Right lobe of liver (tissue), 6 donors: ENCODE measurements around the gene SEC24A. TPM values are rescaled to one million over a fixed set of nuclear protein-coding genes. Genes with fewer than 3 reads are reported as not detected.
"Not testable (repeated sequence)": the region's sequence is repeated elsewhere in the genome, so short reads cannot be mapped to it uniquely, and the experiment has no call there.

Source experiments
- ATAC-seq, 4 donors: fragments of 200-7000 bp; cut with Tn5 transposase; one replicate each; pipeline ENCODE4 v1.9.1; 2020; ENCODE audit warnings: mild to moderate bottlenecking in 4 of 4, moderate library complexity in 4 of 4
- DNase-seq, 3 donors: peaks; one replicate each; pipeline ENCODE4 v3.0.0-alpha.2; 2020
- H3K27ac ChIP-seq, 3 donors: fragments of 200-600 bp; one replicate each; pipeline ENCODE4 v1.8.0; 2022
- H3K27me3 ChIP-seq, 2 donors: fragments of 200-600 bp; one replicate each; pipeline ENCODE4 v1.8.0; 2022
- H3K36me3 ChIP-seq, 4 donors: fragments of 200-600 bp; sonication (generic) in 1 of 4; one replicate each; pipeline versions ENCODE4 v1.5.1 to v1.8.0; 2017 to 2022; ENCODE audit warnings: control low read depth in 1 of 4
- H3K4me1 ChIP-seq, 4 donors: fragments of 200-600 bp; sonication (generic) in 1 of 4; one replicate each; pipeline versions ENCODE4 v1.5.1 to v1.8.0; 2017 to 2022; ENCODE audit warnings: control low read depth in 1 of 4
- H3K4me3 ChIP-seq, 3 donors: fragments of 200-600 bp; one replicate each; pipeline ENCODE4 v1.8.0; 2022
- H3K9me3 ChIP-seq, 4 donors: fragments of 200-600 bp; sonication (generic) in 1 of 4; one replicate each; pipeline versions ENCODE4 v1.5.1 to v1.8.0; 2017 to 2022; ENCODE audit warnings: control low read depth in 1 of 4
- POLR2A ChIP-seq: fragments of 450-650 bp; IDR thresholded peaks from one replicate; pipeline ENCODE4 v1.6.1; 2017; ENCODE audit warnings: antibody characterized with exemption, mild to moderate bottlenecking
- WGBS: methylation state at CpG from one replicate; pipeline ENCODE4 v1.1.6; 2018; ENCODE audit warnings: low coverage, low lambda C conversion rate; ENCODE audit not compliant: insufficient coverage; ENCODE audit errors: missing lambda C conversion rate; 5-methylcytosine and 5-hydroxymethylcytosine counted together
- intact Hi-C, 2 donors: fragments of 100-400 bp; cut with DNase I; formaldehyde crosslinking; loops; one replicate each; pipeline versions ENCODE4 v1.11.2 to v1.14.1; 2022
- total RNA-seq, 6 experiments: library from RNA; depleted of rRNA in 2 of 6; stranded (reverse); fragments of >200 nt in 2 of 6; fragmentation: NEBNext Ultra II Directional in 3 of 6; extraction: Animal tissue kit (Norgen Biotek cat#: 25700) in 3 of 6; gene quantifications; one replicate each; pipeline versions ENCODE4 v1.1.0 to v1.2.4, GENCODE V29; 2016 to 2023
- TF ChIP-seq, protein P1 (sequence below), 4 donors: fragments of 200-600 bp in 3 of 4; fragments of 450-650 bp in 1 of 4; IDR thresholded peaks; one replicate each; pipeline versions ENCODE4 v1.5.1 to v1.8.0; 2016 to 2022; ENCODE audit warnings: antibody characterized with exemption in 4 of 4, mild to moderate bottlenecking in 2 of 4
- donor health status: DM: no; HTN: yes; CAD: no.
- donor health status: DM: no; HTN: no; CAD: no.
- donor health status: DM: no; HTN: no; CAD: no.
- donor health status: DM: no; HTN: yes; CAD: no.
- donor health status: DM: no; HTN: yes; CAD: no.

The SEC24A gene
- total RNA-seq, 6 experiments from 2014 or later, result 28.4 to 45.8 (median 40.0) TPM

DNA sequence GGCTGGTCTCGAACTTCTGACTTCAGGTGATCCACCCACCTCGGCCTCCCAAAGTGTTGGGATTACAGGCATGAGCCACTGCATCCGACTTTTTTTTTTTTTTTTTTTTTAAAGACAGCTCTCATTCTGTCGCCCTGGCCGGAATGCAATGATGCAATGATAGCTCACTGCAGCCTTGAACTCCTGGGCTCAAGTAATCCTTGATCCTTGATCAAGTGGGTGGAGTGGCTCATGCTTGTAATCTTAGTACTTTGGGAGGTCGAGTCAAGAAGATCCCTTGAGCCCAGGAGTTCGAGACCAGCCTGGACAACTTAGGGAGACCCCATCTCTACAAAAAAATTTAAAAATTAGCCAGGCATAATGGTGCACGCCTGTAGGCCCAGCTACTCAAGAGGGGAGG, 8.1 kb downstream of the SEC24A start:
- no peaks in the 10 kb centered on the region for H3K9me3 ChIP-seq
- H3K4me3 ChIP-seq, result no peak overlapping the region
- H3K27me3 ChIP-seq, result no peaks in the 10 kb centered on the region
- H3K27ac ChIP-seq, result peak overlapping the region in 1 of 3 donors; percentile 51
- H3K36me3 ChIP-seq, result peaks cover 0 to 8% (median 4%) of the 10 kb centered on the region in 4 donors
- DNase-seq, result no peak
- intact Hi-C loops, result no loop called here
- peak in 3 of 4 donors; percentile 46 to 68 (median 54) for ATAC-seq
- peaks cover 0 to 11% (median 5%) of the 10 kb centered on the region in 4 donors for H3K4me1 ChIP-seq
- 56% methylated on average over 7 of the region's 8 CpGs for WGBS
- TF ChIP-seq, protein P1, sequence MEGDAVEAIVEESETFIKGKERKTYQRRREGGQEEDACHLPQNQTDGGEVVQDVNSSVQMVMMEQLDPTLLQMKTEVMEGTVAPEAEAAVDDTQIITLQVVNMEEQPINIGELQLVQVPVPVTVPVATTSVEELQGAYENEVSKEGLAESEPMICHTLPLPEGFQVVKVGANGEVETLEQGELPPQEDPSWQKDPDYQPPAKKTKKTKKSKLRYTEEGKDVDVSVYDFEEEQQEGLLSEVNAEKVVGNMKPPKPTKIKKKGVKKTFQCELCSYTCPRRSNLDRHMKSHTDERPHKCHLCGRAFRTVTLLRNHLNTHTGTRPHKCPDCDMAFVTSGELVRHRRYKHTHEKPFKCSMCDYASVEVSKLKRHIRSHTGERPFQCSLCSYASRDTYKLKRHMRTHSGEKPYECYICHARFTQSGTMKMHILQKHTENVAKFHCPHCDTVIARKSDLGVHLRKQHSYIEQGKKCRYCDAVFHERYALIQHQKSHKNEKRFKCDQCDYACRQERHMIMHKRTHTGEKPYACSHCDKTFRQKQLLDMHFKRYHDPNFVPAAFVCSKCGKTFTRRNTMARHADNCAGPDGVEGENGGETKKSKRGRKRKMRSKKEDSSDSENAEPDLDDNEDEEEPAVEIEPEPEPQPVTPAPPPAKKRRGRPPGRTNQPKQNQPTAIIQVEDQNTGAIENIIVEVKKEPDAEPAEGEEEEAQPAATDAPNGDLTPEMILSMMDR (IDR thresholded peaks at IDR 0.05), result no peak
- TF ChIP-seq POLR2A, result no peak

DNA sequence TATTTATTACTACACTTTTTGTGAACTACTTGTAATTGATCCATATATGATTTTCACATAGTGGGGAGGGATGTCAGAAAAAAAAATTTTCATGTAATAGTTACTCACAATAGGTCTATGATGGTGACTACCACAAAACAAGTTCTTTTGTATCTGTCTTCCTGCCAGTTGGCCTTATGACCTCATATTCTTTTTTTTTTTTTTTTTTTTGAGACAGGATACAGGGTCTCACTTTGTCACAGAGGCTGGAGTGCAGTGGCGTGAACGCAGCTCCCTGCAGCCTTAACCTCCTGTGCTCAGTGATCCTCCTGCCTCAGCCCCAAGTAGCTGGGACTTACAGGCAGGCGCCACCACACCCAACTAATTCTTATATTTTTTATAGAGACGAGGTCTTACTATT, 10.9 kb downstream of the SEC24A start:
- H3K36me3 ChIP-seq, result peaks cover 0 to 18% (median 6%) of the 10 kb centered on the region in 4 donors
- peak in 3 of 4 donors; percentile 24 to 57 (median 56) for ATAC-seq
- no peak for DNase-seq
- H3K4me1 ChIP-seq, result peaks cover 0 to 16% (median 3%) of the 10 kb centered on the region in 4 donors
- H3K9me3 ChIP-seq, result no peaks in the 10 kb centered on the region
- no peak overlapping the region for H3K27ac ChIP-seq
- no peaks in the 10 kb centered on the region for H3K27me3 ChIP-seq
- H3K4me3 ChIP-seq, result no peak overlapping the region
- intact Hi-C loops, result no loop called here
- 40% methylated on average over 1 of the region's 4 CpGs for WGBS
- TF ChIP-seq, protein P1 (IDR thresholded peaks at IDR 0.05), result no peak
- no peak for TF ChIP-seq POLR2A

DNA sequence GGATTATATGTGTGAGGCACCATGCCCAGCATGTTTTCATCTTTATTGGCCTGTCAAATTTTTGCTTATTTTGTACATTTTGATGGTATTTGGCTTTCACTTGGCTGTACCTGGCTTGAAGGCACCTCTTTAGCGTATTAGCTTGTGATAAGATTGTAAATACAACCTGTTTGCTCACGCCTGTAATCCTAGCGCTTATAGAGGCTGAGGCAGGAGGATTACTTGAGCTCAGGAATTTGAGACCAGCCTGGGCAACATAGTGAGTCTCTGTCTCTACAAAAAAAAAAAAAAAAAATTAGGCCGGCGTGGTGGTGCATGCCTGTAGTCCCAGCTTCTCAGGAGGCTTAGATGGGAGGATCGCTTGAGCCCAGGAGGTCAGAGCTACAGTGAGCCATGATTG, 11.3 kb downstream of the SEC24A start:
- TF ChIP-seq, protein P1 (IDR thresholded peaks at IDR 0.05), result no peak
- TF ChIP-seq POLR2A, result no peak
- H3K4me3 ChIP-seq, result no peak overlapping the region
- WGBS, result 84% methylated on average over 4 of the region's 6 CpGs
- DNase-seq (no peak), ATAC-seq (no peak)
- no peaks in the 10 kb centered on the region for H3K9me3 ChIP-seq
- peaks cover 0 to 18% (median 6%) of the 10 kb centered on the region in 4 donors for H3K36me3 ChIP-seq
- H3K4me1 ChIP-seq, result peaks cover 0 to 18% (median 3%) of the 10 kb centered on the region in 4 donors
- no peak overlapping the region for H3K27ac ChIP-seq
- intact Hi-C loops, result no loop called here
- no peaks in the 10 kb centered on the region for H3K27me3 ChIP-seq

DNA sequence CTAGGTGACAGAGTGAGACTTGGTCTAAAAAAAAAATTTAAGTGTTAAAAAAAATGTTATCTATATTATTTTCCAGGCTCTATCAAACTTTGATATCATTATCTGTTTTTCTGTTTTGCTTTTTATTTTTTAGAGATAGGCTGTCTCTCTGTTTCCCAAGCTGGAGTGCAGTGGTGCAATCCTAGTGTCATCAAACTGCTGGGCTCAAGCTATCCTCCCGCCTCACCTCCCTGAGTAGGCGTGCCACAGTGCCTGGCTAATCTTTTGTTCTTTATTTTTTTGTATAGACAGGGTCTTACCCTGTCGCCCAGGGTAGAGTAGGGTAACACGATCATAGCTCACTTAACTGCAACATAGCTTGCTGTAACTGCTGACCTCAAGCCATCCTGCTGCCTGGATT, 14.4 kb downstream of the SEC24A start:
- H3K9me3 ChIP-seq, result no peaks in the 10 kb centered on the region
- H3K4me3 ChIP-seq, result no peak overlapping the region
- ATAC-seq (peak; percentile 34 to 72 (median 63)), DNase-seq (no peak)
- H3K27me3 ChIP-seq, result no peaks in the 10 kb centered on the region
- H3K4me1 ChIP-seq, result peaks cover 0 to 10% (median 3%) of the 10 kb centered on the region in 4 donors
- H3K36me3 ChIP-seq, result peaks cover 0 to 39% (median 8%) of the 10 kb centered on the region in 4 donors
- intact Hi-C loops, result no loop called here
- TF ChIP-seq, protein P1 (IDR thresholded peaks at IDR 0.05), result no peak
- no peak for TF ChIP-seq POLR2A
- H3K27ac ChIP-seq, result no peak overlapping the region
- 57% methylated on average over 4 of the region's 4 CpGs for WGBS

DNA sequence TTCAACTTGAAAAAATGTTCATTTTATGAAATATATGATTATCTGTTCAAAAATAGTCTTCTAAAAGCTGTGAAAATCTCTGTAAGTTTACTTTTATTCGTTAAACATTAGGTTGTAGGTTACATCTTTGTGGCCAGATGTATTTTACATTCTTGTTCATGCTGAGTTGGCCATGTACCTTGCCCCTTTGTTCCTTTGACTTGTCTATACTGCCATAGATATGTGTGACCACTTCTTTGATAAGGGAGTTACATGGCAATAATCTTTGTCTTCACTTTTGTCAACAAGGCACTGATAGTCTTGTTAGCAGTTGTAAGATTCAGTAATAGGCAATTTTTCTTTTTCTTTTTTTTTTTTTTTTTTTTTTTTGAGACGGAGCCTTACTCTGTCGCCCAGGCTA, 15.9 kb downstream of the SEC24A start:
- ATAC-seq (peak; percentile 21 to 59 (median 46)), DNase-seq (no peak)
- H3K4me3 ChIP-seq, result no peak overlapping the region
- H3K36me3 ChIP-seq, result peaks cover 0 to 50% (median 10%) of the 10 kb centered on the region in 4 donors
- H3K4me1 ChIP-seq, result peaks cover 0 to 10% (median 3%) of the 10 kb centered on the region in 4 donors
- H3K27me3 ChIP-seq, result no peaks in the 10 kb centered on the region
- no peaks in the 10 kb centered on the region for H3K9me3 ChIP-seq
- 48% methylated on average over 2 of the region's 3 CpGs for WGBS
- TF ChIP-seq, protein P1 (IDR thresholded peaks at IDR 0.05), result no peak
- no peak for TF ChIP-seq POLR2A
- intact Hi-C loops, result no loop called here
- no peak overlapping the region for H3K27ac ChIP-seq

DNA sequence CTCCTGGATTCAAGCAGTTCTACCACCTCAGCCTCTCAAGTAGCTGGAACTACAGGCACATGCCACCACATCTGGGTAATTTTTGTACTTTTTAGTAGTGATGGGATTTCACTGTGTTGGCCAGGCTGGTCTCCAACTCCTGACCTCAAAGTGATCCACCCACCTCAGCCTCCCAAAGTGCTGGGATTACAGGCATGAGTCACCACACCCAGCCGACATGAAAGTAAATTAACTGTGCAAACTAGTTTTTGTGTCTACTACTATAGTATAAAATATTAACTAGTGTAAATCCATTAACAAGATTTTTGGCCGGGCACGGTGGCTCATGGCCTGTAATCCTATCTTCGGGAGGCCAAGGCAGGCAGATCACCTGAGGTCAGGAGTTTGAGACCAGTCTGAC, 25.0 kb downstream of the SEC24A start:
- 15% methylated on average over 4 of the region's 4 CpGs for WGBS
- H3K4me1 ChIP-seq, H3K9me3 ChIP-seq, H3K4me3 ChIP-seq, DNase-seq, H3K27ac ChIP-seq, intact Hi-C loops, H3K27me3 ChIP-seq: not testable (repeated sequence)
- ATAC-seq, result peak in 1 of 4 donors; percentile 61
- peaks cover 26 to 89% (median 58%) of the 10 kb centered on the region in 4 donors for H3K36me3 ChIP-seq

DNA sequence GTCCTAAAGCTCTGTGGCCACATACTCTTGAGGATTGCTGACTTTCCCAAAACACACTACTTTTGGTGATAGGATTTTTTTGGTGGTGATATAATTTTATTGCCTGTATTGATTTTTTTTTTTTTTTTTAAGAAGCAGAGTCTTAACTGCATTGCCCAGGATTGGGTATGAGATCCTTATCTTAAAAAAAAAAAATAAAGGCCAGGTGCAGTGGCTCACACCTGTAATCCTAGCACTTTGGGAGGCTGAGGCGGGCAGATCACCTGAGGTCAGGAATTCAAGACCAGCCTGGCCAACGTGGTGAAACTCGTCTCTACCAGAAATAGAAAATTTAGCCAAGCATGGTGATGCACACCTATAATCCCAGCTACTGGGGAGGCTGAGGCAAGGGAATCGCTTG, 28.8 kb downstream of the SEC24A start:
- DNase-seq, H3K27ac ChIP-seq, ATAC-seq, H3K9me3 ChIP-seq, H3K4me1 ChIP-seq, H3K27me3 ChIP-seq, intact Hi-C loops, H3K4me3 ChIP-seq: not testable (repeated sequence)
- 89% methylated on average over 3 of the region's 4 CpGs for WGBS
- peaks cover 18 to 91% (median 64%) of the 10 kb centered on the region in 4 donors for H3K36me3 ChIP-seq
